GM15510 (cell line): ENCODE data around the gene KLHL35.

Experiments used
- POLR2A ChIP-seq: IDR thresholded peaks from 3 replicates; pipeline ENCODE4 v1.6.1; 2011; ENCODE audit warnings: borderline replicate concordance; ENCODE audit not compliant: insufficient read length; ENCODE audit errors: extremely low read depth

KLHL35 gene

GRCh38 chr11:75380716-75381420 lies 52.1 kb downstream of the KLHL35 start:
- no peak for TF ChIP-seq POLR2A

GRCh38 chr11:75380245-75380644 lies 52.8 kb downstream of the KLHL35 start:
- no peak for TF ChIP-seq POLR2A

- TF ChIP-seq POLR2A = no peak
These were observed 56.8 kb downstream of the KLHL35 start for GRCh38 chr11:75376175-75376574.

DNA sequence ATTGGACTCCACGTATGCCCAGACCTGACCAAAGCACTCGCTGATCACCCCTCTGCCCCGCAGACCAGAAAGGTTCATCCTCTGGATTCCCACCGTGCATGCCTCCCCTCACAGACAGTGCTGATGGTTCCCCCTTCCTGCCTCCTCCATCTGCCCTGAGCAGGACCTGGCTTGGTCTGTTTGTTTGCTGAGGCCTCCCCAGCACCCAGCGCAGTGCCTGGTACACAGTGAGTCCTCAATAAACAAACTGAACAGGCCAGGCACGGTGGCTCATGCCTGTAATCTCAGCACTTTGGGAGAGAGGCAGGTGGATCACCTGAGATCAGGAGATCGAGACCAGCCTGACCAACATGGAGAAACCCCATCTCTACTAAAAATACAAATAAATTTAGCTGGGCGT lies 57.4 kb downstream of the KLHL35 start:
- no peak for TF ChIP-seq POLR2A

DNA sequence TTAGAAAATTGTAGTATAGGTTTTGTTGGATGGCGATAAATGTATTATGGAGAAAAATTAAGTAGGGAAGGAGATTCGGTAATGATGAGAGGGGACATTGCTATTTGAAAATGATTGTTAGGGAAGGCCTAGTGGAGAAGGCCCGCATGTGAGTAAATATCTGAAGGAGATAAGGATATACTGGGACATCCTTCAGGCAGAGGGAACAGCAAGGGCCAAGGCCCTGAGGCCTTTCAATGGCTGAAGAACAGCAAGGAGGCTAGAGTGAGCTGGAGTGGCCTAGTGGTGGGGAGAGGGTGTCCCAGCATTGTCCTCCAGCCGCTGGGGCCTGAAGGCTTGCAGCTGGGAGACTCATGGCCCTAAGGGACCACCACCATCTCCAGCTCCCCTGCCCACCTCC lies 58.4 kb downstream of the KLHL35 start:
- no peak for TF ChIP-seq POLR2A

DNA sequence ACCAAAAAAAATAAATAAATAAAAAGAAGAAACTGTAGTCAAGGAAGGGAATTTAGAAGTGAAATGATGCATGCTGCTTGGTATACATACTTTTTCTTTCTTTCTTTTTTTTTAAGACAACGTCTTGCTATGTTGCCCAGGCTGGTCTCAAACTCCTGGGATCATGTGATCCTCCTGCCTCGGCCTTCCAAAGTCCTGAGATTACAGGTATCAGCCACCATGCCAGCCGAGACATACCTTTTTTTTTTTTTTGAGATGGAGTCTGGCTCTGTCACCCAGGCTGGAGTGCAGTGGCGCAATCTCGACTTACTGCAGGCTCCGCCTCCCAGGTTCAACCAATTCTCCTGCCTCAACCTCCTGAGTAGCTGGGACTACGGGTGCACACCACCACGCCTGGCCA lies 59.8 kb downstream of the KLHL35 start:
- TF ChIP-seq POLR2A = no peak
